ENCODE measurements around the gene MYLK2.

Gene MYLK2

GRCh38 chr20:31869942-31870725 lies 51.0 kb downstream of the MYLK2 start, which contains the start of the genes DUSP15 and TTLL9:
DUSP15 (minus strand) TSS chr20:31870527; CDS start chr20:31870337, 190 bp downstream.
TTLL9 (plus strand) TSS chr20:31870634; CDS start chr20:31871127, 493 bp downstream.
- peak within 1 kb of the TSS in 4 of 5 donors; percentile 58 to 86 (median 74) for H3K9ac ChIP-seq (ENCODE audit: low read length in 5 of 5)

GRCh38 chr20:31870726-31871617 lies 51.8 kb downstream of the MYLK2 start:
- H3K9me3 ChIP-seq (ENCODE audit: control insufficient read depth in 5 of 5, low read length in 5 of 5), result no peaks in the 10 kb centered on the region
- H3K27ac ChIP-seq (ENCODE audit: low read depth, low read length), result no peak overlapping the region
- no peaks in the 10 kb centered on the region for H3K36me3 ChIP-seq (ENCODE audit: control insufficient read depth in 5 of 5, insufficient read depth in 5 of 5, low read length in 5 of 5)
- H3K9ac ChIP-seq (ENCODE audit: low read length in 5 of 5), result peak overlapping the region in 4 of 5 donors; percentile 58 to 72 (median 64)
- H3K4me3 ChIP-seq (ENCODE audit: low read depth in 1 of 5, low read length in 5 of 5), result peak overlapping the region; percentile 63 to 82 (median 79)
- H3K27me3 ChIP-seq (ENCODE audit: control insufficient read depth in 5 of 5, insufficient read depth in 4 of 5, low read length in 5 of 5), result peaks cover 0 to 9% (median 0%) of the 10 kb centered on the region in 5 donors
- peaks cover 3 to 22% (median 19%) of the 10 kb centered on the region in 5 donors for H3K4me1 ChIP-seq (ENCODE audit: control insufficient read depth in 5 of 5, insufficient read depth in 5 of 5, low read length in 5 of 5)

More at GRCh38 chr20:31869942-31870725, 51.0 kb downstream of the MYLK2 start, which contains the start of the genes DUSP15 and TTLL9:
- peaks cover 0 to 9% (median 0%) of the 10 kb centered on the region in 5 donors for H3K27me3 ChIP-seq (ENCODE audit: control insufficient read depth in 5 of 5, insufficient read depth in 4 of 5, low read length in 5 of 5)
- H3K9me3 ChIP-seq (ENCODE audit: control insufficient read depth in 5 of 5, low read length in 5 of 5), result no peaks in the 10 kb centered on the region
- H3K4me3 ChIP-seq (ENCODE audit: low read depth in 1 of 5, low read length in 5 of 5), result peak within 1 kb of the TSS; percentile 63 to 82 (median 81)
- H3K36me3 ChIP-seq (ENCODE audit: control insufficient read depth in 5 of 5, insufficient read depth in 5 of 5, low read length in 5 of 5), result no peaks in the 10 kb centered on the region
- no peak within 1 kb of the TSS for H3K27ac ChIP-seq (ENCODE audit: low read depth, low read length)
- H3K4me1 ChIP-seq (ENCODE audit: control insufficient read depth in 5 of 5, insufficient read depth in 5 of 5, low read length in 5 of 5), result peaks cover 3 to 22% (median 19%) of the 10 kb centered on the region in 5 donors

GRCh38 chr20:31871618-31871954 lies 52.4 kb downstream of the MYLK2 start:
- peaks cover 3 to 22% (median 19%) of the 10 kb centered on the region in 5 donors for H3K4me1 ChIP-seq (ENCODE audit: control insufficient read depth in 5 of 5, insufficient read depth in 5 of 5, low read length in 5 of 5)
- no peak overlapping the region for H3K9ac ChIP-seq (ENCODE audit: low read length in 5 of 5)
- H3K27me3 ChIP-seq (ENCODE audit: control insufficient read depth in 5 of 5, insufficient read depth in 4 of 5, low read length in 5 of 5), result peaks cover 0 to 9% (median 0%) of the 10 kb centered on the region in 5 donors
- no peak overlapping the region for H3K27ac ChIP-seq (ENCODE audit: low read depth, low read length)
- H3K36me3 ChIP-seq (ENCODE audit: control insufficient read depth in 5 of 5, insufficient read depth in 5 of 5, low read length in 5 of 5), result no peaks in the 10 kb centered on the region
- no peaks in the 10 kb centered on the region for H3K9me3 ChIP-seq (ENCODE audit: control insufficient read depth in 5 of 5, low read length in 5 of 5)
- no peak overlapping the region for H3K4me3 ChIP-seq (ENCODE audit: low read depth in 1 of 5, low read length in 5 of 5)

GRCh38 chr20:31872406-31872805 lies 53.2 kb downstream of the MYLK2 start:
- Histone ChIP-seq H3K4me1 (ENCODE audit: control insufficient read depth in 5 of 5, insufficient read depth in 5 of 5, low read length in 5 of 5) (peaks cover 3 to 22% (median 19%) of the 10 kb centered on the region in 5 donors), H3K27me3 (ENCODE audit: control insufficient read depth in 5 of 5, insufficient read depth in 4 of 5, low read length in 5 of 5) (peaks cover 0 to 9% (median 0%) of the 10 kb centered on the region in 5 donors), H3K9ac (ENCODE audit: low read length in 5 of 5) (no peak overlapping the region), H3K27ac (ENCODE audit: low read depth, low read length) (no peak overlapping the region), H3K36me3 (ENCODE audit: control insufficient read depth in 5 of 5, insufficient read depth in 5 of 5, low read length in 5 of 5) (no peaks in the 10 kb centered on the region), H3K4me3 (ENCODE audit: low read depth in 1 of 5, low read length in 5 of 5) (no peak overlapping the region), H3K9me3 (ENCODE audit: control insufficient read depth in 5 of 5, low read length in 5 of 5) (no peaks in the 10 kb centered on the region)

- Histone ChIP-seq H3K4me1 (ENCODE audit: control insufficient read depth in 5 of 5, insufficient read depth in 5 of 5, low read length in 5 of 5) (peaks cover 0 to 20% (median 16%) of the 10 kb centered on the region in 5 donors), H3K4me3 (ENCODE audit: low read depth in 1 of 5, low read length in 5 of 5) (no peak overlapping the region), H3K27ac (ENCODE audit: low read depth, low read length) (no peak overlapping the region), H3K9me3 (ENCODE audit: control insufficient read depth in 5 of 5, low read length in 5 of 5) (peaks cover 0 to 2% (median 0%) of the 10 kb centered on the region in 5 donors), H3K9ac (ENCODE audit: low read length in 5 of 5) (no peak overlapping the region), H3K36me3 (ENCODE audit: control insufficient read depth in 5 of 5, insufficient read depth in 5 of 5, low read length in 5 of 5) (no peaks in the 10 kb centered on the region), H3K27me3 (ENCODE audit: control insufficient read depth in 5 of 5, insufficient read depth in 4 of 5, low read length in 5 of 5) (peaks cover 0 to 4% (median 0%) of the 10 kb centered on the region in 5 donors)
These were observed 56.5 kb downstream of the MYLK2 start for GRCh38 chr20:31875671-31876070.

- Histone ChIP-seq H3K27me3 (ENCODE audit: control insufficient read depth in 5 of 5, insufficient read depth in 4 of 5, low read length in 5 of 5) (no peaks in the 10 kb centered on the region), H3K36me3 (ENCODE audit: control insufficient read depth in 5 of 5, insufficient read depth in 5 of 5, low read length in 5 of 5) (no peaks in the 10 kb centered on the region), H3K27ac (ENCODE audit: low read depth, low read length) (no peak overlapping the region), H3K9ac (ENCODE audit: low read length in 5 of 5) (no peak overlapping the region), H3K4me1 (ENCODE audit: control insufficient read depth in 5 of 5, insufficient read depth in 5 of 5, low read length in 5 of 5) (peaks cover 0 to 15% (median 10%) of the 10 kb centered on the region in 5 donors), H3K4me3 (ENCODE audit: low read depth in 1 of 5, low read length in 5 of 5) (no peak overlapping the region), H3K9me3 (ENCODE audit: control insufficient read depth in 5 of 5, low read length in 5 of 5) (peaks cover 0 to 2% (median 0%) of the 10 kb centered on the region in 5 donors)
These were observed 58.5 kb downstream of the MYLK2 start for GRCh38 chr20:31877684-31878083.

- no peak overlapping the region for H3K27ac ChIP-seq (ENCODE audit: low read depth, low read length)
These were observed 60.2 kb downstream of the MYLK2 start for GRCh38 chr20:31879143-31879987.

GRCh38 chr20:31881945-31882344 lies 62.8 kb downstream of the MYLK2 start:
- Histone ChIP-seq H3K36me3 (ENCODE audit: control insufficient read depth in 5 of 5, insufficient read depth in 5 of 5, low read length in 5 of 5) (no peaks in the 10 kb centered on the region), H3K4me1 (ENCODE audit: control insufficient read depth in 5 of 5, insufficient read depth in 5 of 5, low read length in 5 of 5) (peaks cover 0 to 15% (median 10%) of the 10 kb centered on the region in 5 donors), H3K9me3 (ENCODE audit: control insufficient read depth in 5 of 5, low read length in 5 of 5) (peaks cover 0 to 2% (median 0%) of the 10 kb centered on the region in 5 donors), H3K27me3 (ENCODE audit: control insufficient read depth in 5 of 5, insufficient read depth in 4 of 5, low read length in 5 of 5) (no peaks in the 10 kb centered on the region), H3K27ac (ENCODE audit: low read depth, low read length) (no peak overlapping the region), H3K4me3 (ENCODE audit: low read depth in 1 of 5, low read length in 5 of 5) (no peak overlapping the region), H3K9ac (ENCODE audit: low read length in 5 of 5) (no peak overlapping the region)

More at GRCh38 chr20:31879143-31879987, 60.2 kb downstream of the MYLK2 start:
- Histone ChIP-seq H3K4me1 (ENCODE audit: control insufficient read depth in 5 of 5, insufficient read depth in 5 of 5, low read length in 5 of 5) (peaks cover 0 to 15% (median 10%) of the 10 kb centered on the region in 5 donors), H3K36me3 (ENCODE audit: control insufficient read depth in 5 of 5, insufficient read depth in 5 of 5, low read length in 5 of 5) (no peaks in the 10 kb centered on the region), H3K27me3 (ENCODE audit: control insufficient read depth in 5 of 5, insufficient read depth in 4 of 5, low read length in 5 of 5) (no peaks in the 10 kb centered on the region), H3K9me3 (ENCODE audit: control insufficient read depth in 5 of 5, low read length in 5 of 5) (peaks cover 0 to 2% (median 0%) of the 10 kb centered on the region in 5 donors), H3K9ac (ENCODE audit: low read length in 5 of 5) (peak overlapping the region in 3 of 5 donors; percentile 14 to 73 (median 66)), H3K4me3 (ENCODE audit: low read depth in 1 of 5, low read length in 5 of 5) (peak overlapping the region; percentile 68 to 84 (median 79))

GRCh38 chr20:31883829-31884228 lies 64.7 kb downstream of the MYLK2 start:
- H3K9ac ChIP-seq (ENCODE audit: low read length in 5 of 5), result no peak overlapping the region
- H3K4me3 ChIP-seq (ENCODE audit: low read depth in 1 of 5, low read length in 5 of 5), result no peak overlapping the region
- H3K27ac ChIP-seq (ENCODE audit: low read depth, low read length), result no peak overlapping the region
- no peaks in the 10 kb centered on the region for H3K36me3 ChIP-seq (ENCODE audit: control insufficient read depth in 5 of 5, insufficient read depth in 5 of 5, low read length in 5 of 5)
- H3K4me1 ChIP-seq (ENCODE audit: control insufficient read depth in 5 of 5, insufficient read depth in 5 of 5, low read length in 5 of 5), result peaks cover 0 to 15% (median 10%) of the 10 kb centered on the region in 5 donors
- no peaks in the 10 kb centered on the region for H3K9me3 ChIP-seq (ENCODE audit: control insufficient read depth in 5 of 5, low read length in 5 of 5)
- H3K27me3 ChIP-seq (ENCODE audit: control insufficient read depth in 5 of 5, insufficient read depth in 4 of 5, low read length in 5 of 5), result no peaks in the 10 kb centered on the region
